Transverse colon (tissue), 4 donors: ENCODE data around the gene CLIC2.

ENCODE experiments used
- EP300 ChIP-seq: sonication (generic); formaldehyde crosslinking; IDR thresholded peaks from one replicate; pipeline ENCODE4 v1.6.1; 2017; ENCODE audit warnings: antibody characterized with exemption, low read depth
- POLR2A ChIP-seq: fragments of 450-650 bp; IDR thresholded peaks from one replicate; pipeline ENCODE4 v1.6.1; 2016; ENCODE audit warnings: antibody characterized with exemption, mild to moderate bottlenecking, moderate library complexity
- POLR2AphosphoS5 ChIP-seq, 3 donors: sonication (generic); formaldehyde crosslinking; IDR thresholded peaks; one replicate each; pipeline ENCODE4 v1.6.1; 2016; ENCODE audit warnings: antibody characterized with exemption in 3 of 3
- TF ChIP-seq, protein P1 (sequence below), 5 experiments: fragments of 200-600 bp in 3 of 5; fragments of 450-650 bp in 2 of 5; sonication (generic) in 3 of 5; IDR thresholded peaks; 1 replicate in 2 of 5; 2 replicates in 3 of 5; pipeline ENCODE4 v1.5.1; 2016 to 2017; ENCODE audit warnings: antibody characterized with exemption in 5 of 5, inconsistent platforms in 3 of 5, mild to moderate bottlenecking in 2 of 5, moderate library complexity in 1 of 5

DNA sequence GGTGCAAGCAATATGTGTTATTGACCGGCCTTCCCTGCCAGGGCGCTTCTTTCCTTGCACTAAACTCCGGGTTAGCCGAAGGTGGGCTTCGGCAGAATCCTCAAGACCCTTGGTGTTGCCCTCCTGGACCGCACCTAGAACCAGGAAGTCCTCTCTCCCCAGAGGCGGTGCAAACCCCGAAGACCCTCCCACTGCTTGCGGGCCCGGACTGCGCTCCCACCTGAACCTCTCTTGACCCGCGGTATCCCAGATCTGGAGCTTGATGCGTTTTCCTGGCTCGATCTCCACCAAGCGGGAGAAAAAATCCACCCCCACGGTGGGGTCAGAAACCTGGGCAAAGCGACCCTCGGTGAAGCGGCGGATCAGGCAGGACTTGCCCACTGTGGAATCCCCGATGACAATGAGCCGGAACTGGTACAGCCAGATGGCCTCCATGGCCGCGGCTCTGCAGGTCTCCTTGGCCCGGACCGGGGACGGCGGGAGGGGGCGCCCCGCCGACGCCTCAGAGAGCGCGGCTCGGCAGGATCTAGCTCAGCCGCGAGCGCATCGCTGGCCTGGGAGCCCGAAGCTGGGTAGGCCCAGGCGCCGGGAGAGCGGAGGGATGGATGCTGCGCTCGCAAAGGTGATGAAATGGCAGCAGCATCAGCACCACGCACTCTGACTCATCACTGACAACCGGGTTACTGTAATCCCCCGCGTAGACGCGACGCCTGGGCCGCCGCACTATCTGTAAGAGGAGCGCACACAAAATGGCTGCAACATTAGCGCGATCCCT is 70.4 kb downstream of the CLIC2 start, which contains the start of gene RAB39B:
- TF ChIP-seq, protein P1, sequence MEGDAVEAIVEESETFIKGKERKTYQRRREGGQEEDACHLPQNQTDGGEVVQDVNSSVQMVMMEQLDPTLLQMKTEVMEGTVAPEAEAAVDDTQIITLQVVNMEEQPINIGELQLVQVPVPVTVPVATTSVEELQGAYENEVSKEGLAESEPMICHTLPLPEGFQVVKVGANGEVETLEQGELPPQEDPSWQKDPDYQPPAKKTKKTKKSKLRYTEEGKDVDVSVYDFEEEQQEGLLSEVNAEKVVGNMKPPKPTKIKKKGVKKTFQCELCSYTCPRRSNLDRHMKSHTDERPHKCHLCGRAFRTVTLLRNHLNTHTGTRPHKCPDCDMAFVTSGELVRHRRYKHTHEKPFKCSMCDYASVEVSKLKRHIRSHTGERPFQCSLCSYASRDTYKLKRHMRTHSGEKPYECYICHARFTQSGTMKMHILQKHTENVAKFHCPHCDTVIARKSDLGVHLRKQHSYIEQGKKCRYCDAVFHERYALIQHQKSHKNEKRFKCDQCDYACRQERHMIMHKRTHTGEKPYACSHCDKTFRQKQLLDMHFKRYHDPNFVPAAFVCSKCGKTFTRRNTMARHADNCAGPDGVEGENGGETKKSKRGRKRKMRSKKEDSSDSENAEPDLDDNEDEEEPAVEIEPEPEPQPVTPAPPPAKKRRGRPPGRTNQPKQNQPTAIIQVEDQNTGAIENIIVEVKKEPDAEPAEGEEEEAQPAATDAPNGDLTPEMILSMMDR (IDR thresholded peaks at IDR 0.05) = no peak
- no peak for TF ChIP-seq POLR2A
- TF ChIP-seq POLR2AphosphoS5 (IDR thresholded peaks at IDR 0.05) = no peak
- TF ChIP-seq EP300 = no peak
